GM23248 (cell line): ENCODE data around the gene FBXL3. TPM values are rescaled to one million over a fixed set of nuclear protein-coding genes. Genes with fewer than 3 reads are reported as not detected.

Experiments
- DNase-seq: peaks from one replicate; pipeline ENCODE4 v3.0.0-alpha.2; 2015
- H2AFZ ChIP-seq: fragments of 200-600 bp; sonication (generic); 2 replicates; pipeline ENCODE4 v1.6.1; 2016; ENCODE audit warnings: antibody characterized with exemption
- H3F3A ChIP-seq: fragments of 200-600 bp; sonication (generic); 2 replicates; pipeline ENCODE4 v1.6.1; 2016; ENCODE audit warnings: mild to moderate bottlenecking, antibody characterized with exemption, mixed run types; ENCODE audit not compliant: insufficient read depth
- H3K27ac ChIP-seq: fragments of 200-600 bp; sonication (generic); 2 replicates; pipeline ENCODE4 v1.5.1; 2016; ENCODE audit warnings: mild to moderate bottlenecking
- H3K27me3 ChIP-seq: fragments of 200-600 bp; sonication (generic); replicated peaks from 2 replicates; pipeline ENCODE4 v1.6.1; 2016; ENCODE audit warnings: mild to moderate bottlenecking; ENCODE audit not compliant: insufficient read depth
- H3K36me3 ChIP-seq: fragments of 200-600 bp; sonication (generic); 2 replicates; pipeline ENCODE4 v1.6.1; 2016; ENCODE audit warnings: low read depth, mild to moderate bottlenecking
- H3K4me1 ChIP-seq: fragments of 200-600 bp; sonication (generic); 2 replicates; pipeline ENCODE4 v1.6.1; 2016; ENCODE audit warnings: mild to moderate bottlenecking; ENCODE audit not compliant: insufficient read depth
- H3K4me2 ChIP-seq: fragments of 200-600 bp; sonication (generic); one replicate; pipeline ENCODE4 v1.6.1; 2016; ENCODE audit warnings: mild to moderate bottlenecking; ENCODE audit not compliant: unreplicated experiment
- H3K4me3 ChIP-seq: fragments of 200-600 bp; sonication (generic); 2 replicates; pipeline ENCODE4 v1.5.1; 2016; ENCODE audit warnings: mild to moderate bottlenecking
- H3K79me2 ChIP-seq: fragments of 200-600 bp; sonication (generic); 2 replicates; pipeline ENCODE4 v1.6.1; 2016; ENCODE audit warnings: mild to moderate bottlenecking; ENCODE audit not compliant: insufficient read depth
- H3K9ac ChIP-seq: fragments of 200-600 bp; sonication (generic); 2 replicates; pipeline ENCODE4 v1.6.1; 2016; ENCODE audit warnings: mild to moderate bottlenecking
- H3K9me2 ChIP-seq: fragments of 200-600 bp; sonication (generic); 2 replicates; pipeline ENCODE4 v1.6.1; 2016; ENCODE audit warnings: mixed run types, mild to moderate bottlenecking, moderate library complexity; ENCODE audit not compliant: insufficient read depth
- H3K9me3 ChIP-seq: fragments of 200-600 bp; sonication (generic); one replicate; pipeline ENCODE4 v1.6.1; 2017; ENCODE audit warnings: low read depth
- H4K20me1 ChIP-seq: fragments of 200-600 bp; sonication (generic); 2 replicates; pipeline ENCODE4 v1.6.0; 2016; ENCODE audit not compliant: insufficient read depth
- EZH2 ChIP-seq: fragments of 200-600 bp; sonication (generic); IDR thresholded peaks from 2 replicates; pipeline ENCODE4 v1.6.1; 2018; ENCODE audit warnings: antibody characterized with exemption, mild to moderate bottlenecking; ENCODE audit not compliant: insufficient read depth, poor library complexity, severe bottlenecking
- EZH2phosphoT487 ChIP-seq: fragments of 200-600 bp; sonication (generic); IDR thresholded peaks from 2 replicates; pipeline ENCODE4 v1.6.1; 2018; ENCODE audit warnings: antibody characterized with exemption, moderate library complexity, mild to moderate bottlenecking, low read depth; ENCODE audit not compliant: insufficient read depth
- WGBS, 2 experiments: methylation state at CpG; one replicate each; pipeline ENCODE4 v1.1.6; 2015 to 2017; ENCODE audit warnings: low lambda C conversion rate in 2 of 2, low coverage in 1 of 2; ENCODE audit errors: missing lambda C conversion rate in 2 of 2; 5-methylcytosine and 5-hydroxymethylcytosine counted together
- in situ Hi-C: fragments of 300-500 bp; cut with MboI; formaldehyde crosslinking; loops from 2 replicates; pipeline ENCODE4 v1.15.0; 2020
- polyA plus RNA-seq: library from polyadenylated mRNA; unstranded; fragments of >200 nt; fragmentation: Nextera tagmentation; extraction: Ambion mirVana; gene quantifications from 2 replicates; pipeline ENCODE4 v1.2.1, GENCODE V29; 2016
- total RNA-seq: library from RNA; depleted of rRNA; stranded (reverse); fragments of >200 nt; shearing (Covaris generic); gene quantifications from 2 replicates; pipeline ENCODE4 v1.2.3, GENCODE V29; 2014

FBXL3 gene
- total and polyA plus RNA-seq, 2 experiments from 2014 or later = 44.8 to 83.1 TPM

GRCh38 chr13:77033717-77034302 lies 6.9 kb upstream of the FBXL3 start:
- no peaks in the 10 kb centered on the region for H3K9me2 ChIP-seq
- in situ Hi-C loops = no loop called here
- 89 to 95% methylated on average over 4 of the region's 4 CpGs for WGBS, 2 experiments

DNA sequence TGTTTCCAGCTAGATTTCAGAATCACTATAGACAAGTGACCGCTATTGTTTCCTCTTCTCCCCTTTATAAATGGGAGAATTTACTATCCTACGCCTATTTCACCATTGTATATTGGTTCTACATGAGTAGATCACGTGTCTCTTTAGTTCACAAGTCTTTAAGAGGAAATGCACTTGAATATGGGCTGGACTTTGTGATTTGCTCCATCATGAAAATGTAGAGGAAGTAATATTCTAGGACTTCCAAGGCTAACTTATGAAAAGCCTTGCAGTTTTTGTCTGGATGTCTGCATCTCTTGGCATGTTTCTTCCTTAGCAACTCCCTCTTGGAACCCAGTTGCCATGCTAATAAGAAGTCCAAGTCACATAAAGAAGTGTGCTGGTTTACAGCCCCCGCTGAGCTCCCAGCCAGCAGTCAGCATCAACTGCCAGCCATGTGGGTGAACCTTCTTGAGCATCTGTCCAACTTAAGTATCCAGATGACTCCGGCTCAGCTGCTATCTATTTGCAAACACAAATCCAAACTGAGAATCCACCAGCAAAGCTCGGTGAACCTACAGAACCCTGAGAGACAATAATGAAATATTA lies 4.8 kb upstream of the FBXL3 start:
- no peaks in the 10 kb centered on the region for H3K27me3 ChIP-seq

More at GRCh38 chr13:77033717-77034302, 6.9 kb upstream of the FBXL3 start:
- Histone ChIP-seq H3K4me2 (no peak overlapping the region), H3K27ac (no peak overlapping the region), H3K4me3 (no peak overlapping the region), H3K9ac (no peak overlapping the region), H3K36me3 (no peaks in the 10 kb centered on the region), H3K4me1 (peaks cover 8% of the 10 kb centered on the region; the same call in 1 of the 2 replicates), H2AFZ (no peak overlapping the region), H3K27me3 (no peaks in the 10 kb centered on the region), H3K9me3 (no peaks in the 10 kb centered on the region), H3F3A (0 out of 2 replicates have a peak, but pooled peaks cover 6% of the 10 kb centered on the region), H4K20me1 (no peaks in the 10 kb centered on the region), H3K79me2 (0 out of 2 replicates have a peak, but pooled peaks cover 6% of the 10 kb centered on the region)
- TF ChIP-seq EZH2phosphoT487 (no peak), EZH2 (no peak)
- DNase-seq = peak; percentile 59

DNA sequence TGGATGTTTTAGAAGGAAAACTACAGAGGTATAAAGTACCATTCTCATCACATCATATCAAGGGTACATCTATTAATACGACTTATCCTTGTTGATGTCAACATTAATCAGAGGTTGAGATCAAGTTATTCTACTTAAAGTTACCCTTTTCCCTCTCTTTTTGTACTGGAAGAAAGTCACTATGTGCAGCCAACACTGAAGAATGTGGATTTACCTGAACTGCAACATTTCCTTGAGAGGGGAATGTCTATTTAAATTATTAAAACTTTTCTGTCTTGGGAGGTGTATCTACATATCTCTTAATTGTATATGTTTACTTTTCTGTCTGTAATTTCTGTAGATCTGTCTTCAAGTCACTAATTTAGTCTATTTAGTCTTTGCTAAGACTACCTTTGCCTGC lies 2.5 kb upstream of the FBXL3 start:
- TF ChIP-seq EZH2 (no peak), EZH2phosphoT487 (no peak)
- no peak overlapping the region for H3K27ac ChIP-seq

More for the DNA sequence above, 4.8 kb upstream of the FBXL3 start:
- no peaks in the 10 kb centered on the region for H3K9me2 ChIP-seq
- H3K4me1 ChIP-seq = peaks cover 16% of the 10 kb centered on the region
- TF ChIP-seq EZH2 (no peak), EZH2phosphoT487 (no peak)
- DNase-seq = no peak
- no peak overlapping the region for H3K4me3 ChIP-seq
- no peaks in the 10 kb centered on the region for H3K36me3 ChIP-seq
- 89 to 92% methylated on average over 6 of the region's 6 CpGs for WGBS, 2 experiments
- no peaks in the 10 kb centered on the region for H4K20me1 ChIP-seq
- H3F3A ChIP-seq = peaks cover 19% of the 10 kb centered on the region
- in situ Hi-C loops = no loop called here
- no peak overlapping the region for H2AFZ ChIP-seq
- 0 out of 2 replicates have a peak, but pooled peaks cover 8% of the 10 kb centered on the region for H3K79me2 ChIP-seq
- H3K9me3 ChIP-seq = no peaks in the 10 kb centered on the region
- no peak overlapping the region for H3K9ac ChIP-seq
- no peak overlapping the region for H3K4me2 ChIP-seq
- no peak overlapping the region for H3K27ac ChIP-seq

GRCh38 chr13:77028202-77028601 lies 1.2 kb upstream of the FBXL3 start:
- peak overlapping the region; percentile 99 for H3K9ac ChIP-seq
- peaks cover 19% of the 10 kb centered on the region for H3F3A ChIP-seq
- WGBS, 2 experiments = 19 to 22% methylated on average over 5 of the region's 5 CpGs
- peak overlapping the region; percentile 95 for H3K27ac ChIP-seq
- H3K4me3 ChIP-seq = peak overlapping the region; percentile 93
- peaks cover 27% of the 10 kb centered on the region for H3K4me1 ChIP-seq
- TF ChIP-seq EZH2 (no peak), EZH2phosphoT487 (no peak)
- H3K4me2 ChIP-seq = peak overlapping the region; percentile 82
- DNase-seq = peak; percentile 76
- in situ Hi-C loops = no loop called here
- no peaks in the 10 kb centered on the region for H3K9me2 ChIP-seq
- no peaks in the 10 kb centered on the region for H3K27me3 ChIP-seq
- H3K79me2 ChIP-seq = peaks cover 42% of the 10 kb centered on the region
- no peaks in the 10 kb centered on the region for H3K36me3 ChIP-seq
- peaks cover 13% of the 10 kb centered on the region; the same call in 1 of the 2 replicates for H4K20me1 ChIP-seq
- H3K9me3 ChIP-seq = no peaks in the 10 kb centered on the region
- peak overlapping the region; percentile 92 for H2AFZ ChIP-seq

More for the DNA sequence above, 2.5 kb upstream of the FBXL3 start:
- WGBS, 2 experiments = 91 to 98% methylated on average over 1 of the region's 1 CpG
- Histone ChIP-seq H3K4me1 (peaks cover 19% of the 10 kb centered on the region), H3F3A (peaks cover 16% of the 10 kb centered on the region), H4K20me1 (0 out of 2 replicates have a peak, but pooled peaks cover 3% of the 10 kb centered on the region), H3K79me2 (peaks cover 30% of the 10 kb centered on the region), H3K9ac (no peak overlapping the region), H3K9me2 (no peaks in the 10 kb centered on the region), H3K36me3 (no peaks in the 10 kb centered on the region), H2AFZ (no peak overlapping the region), H3K9me3 (no peaks in the 10 kb centered on the region), H3K4me3 (no peak overlapping the region), H3K4me2 (no peak overlapping the region), H3K27me3 (no peaks in the 10 kb centered on the region)
- in situ Hi-C loops = no loop called here
- no peak for DNase-seq
